Fibroblast of lung (primary cell): ENCODE measurements around the gene AZU1. TPM values are rescaled to one million over a fixed set of nuclear protein-coding genes. Genes with fewer than 3 reads are reported as not detected.

Experiments
- DNase-seq, 2 donors: peaks; one replicate each; pipeline versions ENCODE4 v3.0.0 to v3.0.0-alpha.2; 2010; ENCODE audit warnings: low read depth in 2 of 2
- H2AFZ ChIP-seq: 2 replicates; pipeline ENCODE4 v1.5.1; 2012; ENCODE audit warnings: low read length, control low read depth, inconsistent platforms
- H3K27ac ChIP-seq: 2 replicates; pipeline ENCODE4 v1.5.1; 2011; ENCODE audit warnings: low read length, control low read depth; ENCODE audit not compliant: insufficient read depth
- H3K27me3 ChIP-seq: 2 replicates; pipeline ENCODE4 v1.5.1; 2011; ENCODE audit warnings: mild to moderate bottlenecking, low read length; ENCODE audit not compliant: control insufficient read depth, insufficient read depth
- H3K36me3 ChIP-seq: 2 replicates; pipeline ENCODE4 v1.5.1; 2011; ENCODE audit warnings: low read length; ENCODE audit not compliant: control insufficient read depth, insufficient read depth
- H3K4me1 ChIP-seq: 2 replicates; pipeline ENCODE4 v1.5.1; 2011; ENCODE audit warnings: low read length; ENCODE audit not compliant: control insufficient read depth, insufficient read depth; ENCODE audit errors: extremely low read depth
- H3K4me2 ChIP-seq: 2 replicates; pipeline ENCODE4 v1.5.1; 2011; ENCODE audit warnings: low read length, control low read depth; ENCODE audit not compliant: insufficient read depth; ENCODE audit errors: extremely low read depth
- H3K4me3 ChIP-seq, 4 experiments: fragments of 200-600 bp in 1 of 4; sonication (generic) in 1 of 4; replicated peaks in 1 of 4; 2 replicates each; pipeline ENCODE4 v1.5.1; 2011 to 2016; ENCODE audit warnings: low read length in 4 of 4, low read depth in 3 of 4, mild to moderate bottlenecking in 3 of 4, control low read depth in 2 of 4, inconsistent platforms in 1 of 4, mixed read lengths in 1 of 4; ENCODE audit not compliant: insufficient read depth in 1 of 4; ENCODE audit errors: control extremely low read depth in 1 of 4
- H3K79me2 ChIP-seq: 2 replicates; pipeline ENCODE4 v1.5.1; 2012; ENCODE audit warnings: mild to moderate bottlenecking, low read length, inconsistent platforms; ENCODE audit not compliant: control insufficient read depth, insufficient read depth
- H3K9ac ChIP-seq: 2 replicates; pipeline ENCODE4 v1.5.1; 2011; ENCODE audit warnings: mild to moderate bottlenecking, low read length, control low read depth; ENCODE audit not compliant: insufficient read depth
- H3K9me3 ChIP-seq: 2 replicates; pipeline ENCODE4 v1.5.1; 2012; ENCODE audit warnings: low read depth, low read length; ENCODE audit not compliant: control insufficient read depth, insufficient read depth
- H4K20me1 ChIP-seq: 2 replicates; pipeline ENCODE4 v1.5.1; 2011; ENCODE audit warnings: low read length; ENCODE audit not compliant: control insufficient read depth, insufficient read depth; ENCODE audit errors: extremely low read depth
- EZH2 ChIP-seq: IDR thresholded peaks from 2 replicates; pipeline ENCODE4 v1.5.1; 2012; ENCODE audit warnings: low read length, control low read depth, mild to moderate bottlenecking; ENCODE audit errors: missing control alignments
- polyA plus RNA-seq, 2 donors: library from polyadenylated mRNA; depleted of rRNA in 1 of 2; stranded (reverse) in 1 of 2; unstranded in 1 of 2; fragments of >200 nt; gene quantifications; 2 replicates each; pipeline ENCODE4 v1.2.1, GENCODE V29; 2011 to 2012; ENCODE audit warnings: missing spikeins in 1 of 2
- total RNA-seq: library from RNA; depleted of rRNA; stranded (reverse); fragments of >200 nt; gene quantifications from 2 replicates; pipeline ENCODE4 v1.2.1, GENCODE V29; 2014
- TF ChIP-seq, protein P1 (sequence below), 2 donors: IDR thresholded peaks in 1 of 2; conservative IDR thresholded peaks in 1 of 2; 1 replicate in 1 of 2; 2 replicates in 1 of 2; pipeline ENCODE4 v1.5.1; 2011 to 2012; ENCODE audit warnings: low read length in 2 of 2, control low read depth in 1 of 2, inconsistent platforms in 1 of 2, low read depth in 1 of 2, mild to moderate bottlenecking in 1 of 2

The AZU1 gene
- total and polyA plus RNA-seq, 2 donors (not counting 1 experiment from before 2014, with no cell fraction given), result 0.17 TPM; not detected in 1

DNA sequence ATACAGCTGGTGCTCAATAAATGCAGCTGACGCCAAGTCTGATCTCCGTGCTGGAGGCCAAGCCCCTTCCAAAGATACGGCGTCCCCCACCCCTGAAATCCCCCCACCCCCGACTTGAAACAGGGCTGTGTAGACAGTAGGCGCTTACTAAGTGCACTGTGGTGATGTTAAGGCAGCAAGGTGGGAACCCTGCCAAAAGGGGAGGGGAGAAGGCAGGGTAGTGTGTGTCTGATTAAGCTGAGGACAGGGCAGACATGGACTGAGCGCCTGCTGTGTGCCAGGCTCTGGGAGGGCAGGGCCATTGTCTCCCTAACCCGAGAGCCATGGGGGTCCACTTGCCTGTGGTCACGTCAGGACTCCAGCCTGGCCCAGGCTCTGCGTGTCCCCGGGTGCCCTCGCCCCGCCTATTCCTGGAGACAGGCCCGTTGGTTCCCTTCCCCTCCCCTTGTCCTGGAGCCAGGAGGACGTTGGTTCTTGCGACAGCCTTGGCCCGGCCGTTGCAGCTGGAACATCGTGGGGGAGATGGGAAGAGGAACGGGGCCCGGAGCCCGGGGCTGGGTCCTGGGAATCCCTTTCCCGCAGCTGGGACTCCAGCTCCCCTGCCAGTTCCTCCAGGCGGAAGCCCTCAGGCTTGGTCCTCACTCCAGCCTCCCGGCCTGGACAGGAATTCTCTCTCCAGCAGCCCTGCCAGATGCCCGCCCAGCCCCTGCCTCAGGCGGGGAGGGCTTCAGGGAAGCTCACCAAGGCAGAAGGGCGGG lies 22.8 kb downstream of the AZU1 start:
- no peak for TF ChIP-seq EZH2
- TF ChIP-seq, protein P1, sequence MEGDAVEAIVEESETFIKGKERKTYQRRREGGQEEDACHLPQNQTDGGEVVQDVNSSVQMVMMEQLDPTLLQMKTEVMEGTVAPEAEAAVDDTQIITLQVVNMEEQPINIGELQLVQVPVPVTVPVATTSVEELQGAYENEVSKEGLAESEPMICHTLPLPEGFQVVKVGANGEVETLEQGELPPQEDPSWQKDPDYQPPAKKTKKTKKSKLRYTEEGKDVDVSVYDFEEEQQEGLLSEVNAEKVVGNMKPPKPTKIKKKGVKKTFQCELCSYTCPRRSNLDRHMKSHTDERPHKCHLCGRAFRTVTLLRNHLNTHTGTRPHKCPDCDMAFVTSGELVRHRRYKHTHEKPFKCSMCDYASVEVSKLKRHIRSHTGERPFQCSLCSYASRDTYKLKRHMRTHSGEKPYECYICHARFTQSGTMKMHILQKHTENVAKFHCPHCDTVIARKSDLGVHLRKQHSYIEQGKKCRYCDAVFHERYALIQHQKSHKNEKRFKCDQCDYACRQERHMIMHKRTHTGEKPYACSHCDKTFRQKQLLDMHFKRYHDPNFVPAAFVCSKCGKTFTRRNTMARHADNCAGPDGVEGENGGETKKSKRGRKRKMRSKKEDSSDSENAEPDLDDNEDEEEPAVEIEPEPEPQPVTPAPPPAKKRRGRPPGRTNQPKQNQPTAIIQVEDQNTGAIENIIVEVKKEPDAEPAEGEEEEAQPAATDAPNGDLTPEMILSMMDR (conservative IDR thresholded peaks at IDR 0.05 in 1 of 2, IDR thresholded peaks at IDR 0.05 in 1 of 2; ENCODE audit: low read depth in 1 of 2, low read length in 2 of 2), result no peak
- Histone ChIP-seq H3K4me2 (peak overlapping the region; percentile 59), H3K36me3 (no peaks in the 10 kb centered on the region), H3K4me3 (peak overlapping the region in 2 of 4 experiments; percentile 8 to 29), H4K20me1 (no peaks in the 10 kb centered on the region), H3K9me3 (no peaks in the 10 kb centered on the region), H3K27me3 (peaks cover 6% of the 10 kb centered on the region), H3K9ac (peak overlapping the region; percentile 58), H3K4me1 (peaks cover 6% of the 10 kb centered on the region), H2AFZ (peak overlapping the region; percentile 55), H3K27ac (peak overlapping the region; percentile 91), H3K79me2 (no peaks in the 10 kb centered on the region)
- DNase-seq, result peak; percentile 59 to 99

GRCh38 chr19:850979-851335 lies 23.3 kb downstream of the AZU1 start:
- peak overlapping the region; percentile 55 for H2AFZ ChIP-seq

More at GRCh38 chr19:850979-851335, 23.3 kb downstream of the AZU1 start:
- TF ChIP-seq, protein P1 (conservative IDR thresholded peaks at IDR 0.05 in 1 of 2, IDR thresholded peaks at IDR 0.05 in 1 of 2; ENCODE audit: low read depth in 1 of 2, low read length in 2 of 2), result no peak
- TF ChIP-seq EZH2, result no peak
- Histone ChIP-seq H3K27ac (peak overlapping the region; percentile 91), H3K4me1 (peaks cover 6% of the 10 kb centered on the region), H3K4me2 (peak overlapping the region; percentile 59), H3K79me2 (no peaks in the 10 kb centered on the region), H3K27me3 (peaks cover 6% of the 10 kb centered on the region), H3K4me3 (peak overlapping the region in 2 of 4 experiments; percentile 8 to 29), H3K36me3 (no peaks in the 10 kb centered on the region), H3K9ac (peak overlapping the region; percentile 58), H3K9me3 (no peaks in the 10 kb centered on the region), H4K20me1 (no peaks in the 10 kb centered on the region)
- DNase-seq, result no peak
